ENCODE results near the gene RBM20.

Gene RBM20

GRCh38 chr10:110790913-110791506 lies 146.9 kb downstream of the RBM20 start:
- DNase-seq (ENCODE audit: extremely low read depth, low read depth), result no peak
- no peak overlapping the region for H3K4me3 ChIP-seq (replicated peaks; ENCODE audit: low read depth, low read length)
- no peak for TF ChIP-seq CTCF (IDR thresholded peaks at IDR 0.05; ENCODE audit: low read depth, low read length, missing control alignments)

GRCh38 chr10:110791541-110792073 lies 147.5 kb downstream of the RBM20 start:
- H3K4me3 ChIP-seq (replicated peaks; ENCODE audit: low read depth, low read length), result no peak overlapping the region
- no peak for DNase-seq (ENCODE audit: extremely low read depth, low read depth)
- no peak for TF ChIP-seq CTCF (IDR thresholded peaks at IDR 0.05; ENCODE audit: low read depth, low read length, missing control alignments)

GRCh38 chr10:110792476-110793125 lies 148.5 kb downstream of the RBM20 start:
- no peak for TF ChIP-seq CTCF (IDR thresholded peaks at IDR 0.05; ENCODE audit: low read depth, low read length, missing control alignments)
- no peak for DNase-seq (ENCODE audit: extremely low read depth, low read depth)
- H3K4me3 ChIP-seq (replicated peaks; ENCODE audit: low read depth, low read length), result no peak overlapping the region

GRCh38 chr10:110793128-110793812 lies 149.1 kb downstream of the RBM20 start:
- no peak for TF ChIP-seq CTCF (IDR thresholded peaks at IDR 0.05; ENCODE audit: low read depth, low read length, missing control alignments)
- no peak overlapping the region for H3K4me3 ChIP-seq (replicated peaks; ENCODE audit: low read depth, low read length)
- no peak for DNase-seq (ENCODE audit: extremely low read depth, low read depth)

GRCh38 chr10:110793886-110794285 lies 149.8 kb downstream of the RBM20 start:
- H3K4me3 ChIP-seq (replicated peaks; ENCODE audit: low read depth, low read length), result no peak overlapping the region
- TF ChIP-seq CTCF (IDR thresholded peaks at IDR 0.05; ENCODE audit: low read depth, low read length, missing control alignments), result no peak

GRCh38 chr10:110794808-110795207 lies 150.7 kb downstream of the RBM20 start:
- no peak for DNase-seq (ENCODE audit: extremely low read depth, low read depth)
- TF ChIP-seq CTCF (IDR thresholded peaks at IDR 0.05; ENCODE audit: low read depth, low read length, missing control alignments), result no peak

More at GRCh38 chr10:110793886-110794285, 149.8 kb downstream of the RBM20 start:
- DNase-seq (ENCODE audit: extremely low read depth, low read depth), result no peak

More at GRCh38 chr10:110794808-110795207, 150.7 kb downstream of the RBM20 start:
- H3K4me3 ChIP-seq (replicated peaks; ENCODE audit: low read depth, low read length), result no peak overlapping the region
